Neural cell (in vitro differentiated cells): Measurements from ENCODE around the gene PPL. TPM values are rescaled to one million over a fixed set of nuclear protein-coding genes. Genes with fewer than 3 reads are reported as not detected.
A peak's percentile ranks its signal among the peaks of the same experiment; 100 is the strongest.

Source experiments
- H2AFZ ChIP-seq: fragments of 200-600, 300-800 bp; sonication (generic), shearing (Covaris generic); 2 replicates; pipeline ENCODE4 v1.6.0; 2014; ENCODE audit warnings: low read depth, mild to moderate bottlenecking, antibody characterized with exemption, low read length, moderate library complexity
- H3F3A ChIP-seq: fragments of 200-600 bp; shearing (Covaris generic); 2 replicates; pipeline ENCODE4 v1.6.1; 2016; ENCODE audit warnings: mild to moderate bottlenecking, moderate library complexity, mixed read lengths, antibody characterized with exemption, low read length; ENCODE audit not compliant: insufficient read depth, poor library complexity, severe bottlenecking
- H3K27ac ChIP-seq: fragments of 200-600, 300-800 bp; sonication (generic), shearing (Covaris generic); 2 replicates; pipeline ENCODE4 v1.5.1; 2014; ENCODE audit warnings: mild to moderate bottlenecking, low read length, moderate library complexity
- H3K27me3 ChIP-seq: fragments of 300-800, 200-600 bp; sonication (generic), shearing (Covaris generic); 2 replicates; pipeline ENCODE4 v1.6.0; 2014; ENCODE audit warnings: mild to moderate bottlenecking, low read depth, low read length, moderate library complexity; ENCODE audit not compliant: insufficient read depth
- H3K36me3 ChIP-seq: fragments of 300-800, 200-600 bp; sonication (generic), shearing (Covaris generic); 2 replicates; pipeline ENCODE4 v1.5.1; 2014; ENCODE audit warnings: mild to moderate bottlenecking, antibody characterized with exemption, low read length, moderate library complexity; ENCODE audit not compliant: insufficient read depth
- H3K4me2 ChIP-seq: fragments of 300-800, 200-600 bp; sonication (generic), shearing (Covaris generic); 2 replicates; pipeline ENCODE4 v1.6.0; 2014; ENCODE audit warnings: mild to moderate bottlenecking, low read length
- H3K4me3 ChIP-seq: fragments of 300-800, 200-600 bp; sonication (generic), shearing (Covaris generic); 2 replicates; pipeline ENCODE4 v1.5.1; 2014; ENCODE audit warnings: mild to moderate bottlenecking, low read length, moderate library complexity
- H3K79me2 ChIP-seq: fragments of 200-600 bp; shearing (Covaris generic); replicated peaks from 2 replicates; pipeline ENCODE4 v1.6.0; 2014; ENCODE audit warnings: mild to moderate bottlenecking, low read length, moderate library complexity; ENCODE audit not compliant: insufficient read depth
- H3K9ac ChIP-seq: fragments of 300-800, 200-600 bp; sonication (generic), shearing (Covaris generic); 2 replicates; pipeline ENCODE4 v1.6.1; 2016; ENCODE audit warnings: mild to moderate bottlenecking, low read length, mixed read lengths
- H3K9me2 ChIP-seq: fragments of 200-600 bp; shearing (Covaris generic); 2 replicates; pipeline ENCODE4 v1.6.1; 2016; ENCODE audit warnings: mild to moderate bottlenecking, low read length, mixed read lengths; ENCODE audit not compliant: insufficient read depth
- H3K9me3 ChIP-seq: fragments of 200-600, 300-800 bp; sonication (generic), shearing (Covaris generic); 2 replicates; pipeline ENCODE4 v1.6.1; 2016; ENCODE audit warnings: mild to moderate bottlenecking, mixed run types, low read length, moderate library complexity, mixed read lengths
- H4K20me1 ChIP-seq: fragments of 200-600 bp; shearing (Covaris generic); 2 replicates; pipeline ENCODE4 v1.6.1; 2016; ENCODE audit warnings: mild to moderate bottlenecking, mixed run types; ENCODE audit not compliant: insufficient read depth
- EP300 ChIP-seq: fragments of 450-650 bp; conservative IDR thresholded peaks from 2 replicates; pipeline ENCODE4 v1.6.1; 2014; ENCODE audit warnings: antibody characterized with exemption, mild to moderate bottlenecking, moderate library complexity; ENCODE audit not compliant: poor library complexity, severe bottlenecking
- EZH2 ChIP-seq: fragments of 200-600, 300-800 bp; shearing (Covaris generic), sonication (generic); IDR thresholded peaks from 2 replicates; pipeline ENCODE4 v1.6.1; 2014; ENCODE audit warnings: antibody characterized with exemption, low read length, borderline replicate concordance, mild to moderate bottlenecking; ENCODE audit not compliant: insufficient read depth, poor library complexity, severe bottlenecking
- MXI1 ChIP-seq: fragments of 450-650 bp; conservative IDR thresholded peaks from 2 replicates; pipeline ENCODE4 v1.6.1; 2014; ENCODE audit warnings: antibody characterized with exemption, mild to moderate bottlenecking; ENCODE audit not compliant: poor library complexity, severe bottlenecking
- RAD21 ChIP-seq: fragments of 450-650 bp; conservative IDR thresholded peaks from 2 replicates; pipeline ENCODE4 v1.6.1; 2014; ENCODE audit warnings: antibody characterized with exemption, mild to moderate bottlenecking, moderate library complexity
- SMC3 ChIP-seq: fragments of 450-650 bp; conservative IDR thresholded peaks from 2 replicates; pipeline ENCODE4 v1.6.1; 2014; ENCODE audit warnings: antibody characterized with exemption, mild to moderate bottlenecking, moderate library complexity; ENCODE audit not compliant: poor library complexity
- TAF1 ChIP-seq: IDR thresholded peaks from 2 replicates; pipeline ENCODE4 v1.6.1; 2012; ENCODE audit warnings: low read depth
- polyA plus RNA-seq: library from polyadenylated mRNA; depleted of rRNA; stranded (reverse); fragments of >200 nt; gene quantifications from 2 replicates; pipeline ENCODE4 v1.2.3, GENCODE V29; 2014
- TF ChIP-seq, protein P1 (sequence below): fragments of 450-650 bp; IDR thresholded peaks from 2 replicates; pipeline ENCODE4 v1.5.1; 2014; ENCODE audit warnings: antibody characterized with exemption, mild to moderate bottlenecking, moderate library complexity; ENCODE audit not compliant: poor library complexity, severe bottlenecking

The PPL gene
- polyA plus RNA-seq, 1 donor from 2014 or later: 0.81 TPM

DNA sequence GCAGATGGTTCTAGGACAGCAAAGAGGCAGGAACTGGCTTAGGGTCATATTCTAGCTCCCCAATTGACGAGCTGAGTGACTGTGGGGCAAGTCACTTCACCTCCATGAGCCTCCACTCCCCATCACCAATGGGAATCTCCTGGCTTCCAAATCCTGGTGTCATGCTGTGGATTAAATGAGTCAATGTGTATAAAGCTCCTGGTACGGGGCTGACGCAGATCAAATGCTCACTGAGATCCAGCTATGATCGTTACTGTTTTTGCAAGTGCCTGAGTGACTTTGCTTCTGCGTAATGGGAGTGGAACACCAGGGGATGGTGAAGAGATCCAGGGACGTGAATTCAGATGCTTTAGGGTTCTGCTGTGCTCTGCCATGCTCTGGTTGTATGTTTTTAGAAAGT is 23.6 kb upstream of the PPL start:
- no peaks in the 10 kb centered on the region for H3K79me2 ChIP-seq
- no peak overlapping the region for H2AFZ ChIP-seq
- no peak for TF ChIP-seq EP300
- TF ChIP-seq TAF1: no peak
- TF ChIP-seq, protein P1, sequence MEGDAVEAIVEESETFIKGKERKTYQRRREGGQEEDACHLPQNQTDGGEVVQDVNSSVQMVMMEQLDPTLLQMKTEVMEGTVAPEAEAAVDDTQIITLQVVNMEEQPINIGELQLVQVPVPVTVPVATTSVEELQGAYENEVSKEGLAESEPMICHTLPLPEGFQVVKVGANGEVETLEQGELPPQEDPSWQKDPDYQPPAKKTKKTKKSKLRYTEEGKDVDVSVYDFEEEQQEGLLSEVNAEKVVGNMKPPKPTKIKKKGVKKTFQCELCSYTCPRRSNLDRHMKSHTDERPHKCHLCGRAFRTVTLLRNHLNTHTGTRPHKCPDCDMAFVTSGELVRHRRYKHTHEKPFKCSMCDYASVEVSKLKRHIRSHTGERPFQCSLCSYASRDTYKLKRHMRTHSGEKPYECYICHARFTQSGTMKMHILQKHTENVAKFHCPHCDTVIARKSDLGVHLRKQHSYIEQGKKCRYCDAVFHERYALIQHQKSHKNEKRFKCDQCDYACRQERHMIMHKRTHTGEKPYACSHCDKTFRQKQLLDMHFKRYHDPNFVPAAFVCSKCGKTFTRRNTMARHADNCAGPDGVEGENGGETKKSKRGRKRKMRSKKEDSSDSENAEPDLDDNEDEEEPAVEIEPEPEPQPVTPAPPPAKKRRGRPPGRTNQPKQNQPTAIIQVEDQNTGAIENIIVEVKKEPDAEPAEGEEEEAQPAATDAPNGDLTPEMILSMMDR: no peak
- TF ChIP-seq RAD21: no peak
- no peak for TF ChIP-seq MXI1
- TF ChIP-seq EZH2: no peak
- H3K4me2 ChIP-seq: no peak overlapping the region
- H3K4me3 ChIP-seq: no peak overlapping the region
- no peaks in the 10 kb centered on the region for H3K9me2 ChIP-seq
- H3K27me3 ChIP-seq: peaks cover 17% of the 10 kb centered on the region
- no peak overlapping the region for H3K27ac ChIP-seq
- no peaks in the 10 kb centered on the region for H4K20me1 ChIP-seq
- no peaks in the 10 kb centered on the region for H3K36me3 ChIP-seq
- no peaks in the 10 kb centered on the region for H3F3A ChIP-seq
- no peaks in the 10 kb centered on the region for H3K9me3 ChIP-seq
- no peak overlapping the region for H3K9ac ChIP-seq

DNA sequence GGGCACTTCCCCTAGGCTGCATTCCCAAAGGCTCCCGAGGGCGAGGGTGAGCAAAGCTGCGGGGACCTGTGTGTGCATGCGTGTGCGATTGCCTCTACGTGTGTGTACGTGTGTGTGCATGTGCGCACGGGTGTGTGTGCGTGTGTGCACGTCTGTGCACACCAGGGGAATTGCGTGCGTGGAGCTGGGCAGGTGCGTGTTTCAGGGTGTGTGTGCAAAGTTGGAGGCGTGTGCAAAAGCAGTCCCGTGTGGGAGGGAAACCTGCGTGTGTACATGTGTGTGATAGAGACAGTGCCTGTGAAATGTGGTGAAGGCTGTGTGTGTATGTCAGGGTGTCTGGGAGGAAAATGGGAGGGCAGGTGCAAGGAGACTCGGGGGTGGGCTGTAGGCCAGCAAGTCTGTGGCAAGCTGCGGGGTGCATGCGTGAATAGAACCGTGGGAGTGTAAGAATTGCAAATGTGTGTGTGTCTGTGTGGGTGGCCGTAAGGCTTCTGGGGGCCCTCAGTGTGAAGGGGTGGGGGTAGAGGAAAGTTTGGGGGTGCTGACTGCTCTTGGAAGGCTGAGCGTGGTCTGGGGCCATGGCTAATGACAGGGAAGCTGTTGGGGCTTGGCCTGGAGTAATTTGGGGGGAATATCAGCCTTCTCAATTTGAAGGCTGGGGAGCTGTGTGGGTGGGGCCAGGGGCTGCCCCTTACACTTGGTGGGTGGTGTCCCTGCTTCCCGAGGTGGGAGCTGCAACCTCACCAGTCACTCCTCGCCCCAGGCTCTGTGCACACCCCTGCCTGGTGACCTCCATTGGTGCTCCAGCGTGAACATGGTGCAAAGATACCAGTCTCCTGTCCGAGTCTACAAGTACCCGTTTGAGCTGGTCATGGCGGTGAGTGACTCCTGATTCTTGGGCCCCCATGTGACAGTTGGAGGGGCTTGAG is 21.8 kb upstream of the PPL start:
- peaks cover 17% of the 10 kb centered on the region for H3K27me3 ChIP-seq
- peak overlapping the region; percentile 70 for H3K4me3 ChIP-seq
- no peaks in the 10 kb centered on the region for H3K9me2 ChIP-seq
- H3K79me2 ChIP-seq: no peaks in the 10 kb centered on the region
- H2AFZ ChIP-seq: peak overlapping the region; percentile 32
- no peaks in the 10 kb centered on the region for H3F3A ChIP-seq
- H3K9ac ChIP-seq: peak overlapping the region; percentile 42
- H3K27ac ChIP-seq: no peak overlapping the region
- no peaks in the 10 kb centered on the region for H3K36me3 ChIP-seq
- H3K9me3 ChIP-seq: no peaks in the 10 kb centered on the region
- no peaks in the 10 kb centered on the region for H4K20me1 ChIP-seq
- H3K4me2 ChIP-seq: peak overlapping the region; percentile 51
- TF ChIP-seq EZH2 (no peak), SMC3 (no peak), TAF1 (no peak), MXI1 (no peak), RAD21 (peak; percentile 8)
- TF ChIP-seq, protein P1: no peak
